Ishikawa (cell line): ENCODE results near the gene DHRSX.

ENCODE experiments used
- EP300 ChIP-seq: IDR thresholded peaks from 2 replicates; pipeline ENCODE4 v1.6.1; 2012; ENCODE audit warnings: borderline replicate concordance
- MAX ChIP-seq: IDR thresholded peaks from 2 replicates; pipeline ENCODE4 v1.6.1; 2012
- NFIC ChIP-seq: IDR thresholded peaks from 2 replicates; pipeline ENCODE4 v1.6.1; 2012
- RAD21 ChIP-seq: IDR thresholded peaks from 2 replicates; pipeline ENCODE4 v1.6.1; 2012; ENCODE audit warnings: low read depth
- REST ChIP-seq: IDR thresholded peaks from 2 replicates; pipeline ENCODE4 v1.6.1; 2012; ENCODE audit warnings: low read depth, mild to moderate bottlenecking

- no peak for TF ChIP-seq EP300
- no peak for TF ChIP-seq REST
- no peak for TF ChIP-seq RAD21
- TF ChIP-seq MAX: no peak
- no peak for TF ChIP-seq NFIC
These were observed 315.3 kb downstream of the DHRSX start for GRCh38 chrX:2185341-2186082.
